SHP77 (cell line): ENCODE results near the gene AVPI1.

ENCODE experiments used
- DNase-seq, 2 experiments: peaks; one replicate each; lab custom pipeline; 2025; lab: John Stamatoyannopoulos, UW

The AVPI1 gene

DNA sequence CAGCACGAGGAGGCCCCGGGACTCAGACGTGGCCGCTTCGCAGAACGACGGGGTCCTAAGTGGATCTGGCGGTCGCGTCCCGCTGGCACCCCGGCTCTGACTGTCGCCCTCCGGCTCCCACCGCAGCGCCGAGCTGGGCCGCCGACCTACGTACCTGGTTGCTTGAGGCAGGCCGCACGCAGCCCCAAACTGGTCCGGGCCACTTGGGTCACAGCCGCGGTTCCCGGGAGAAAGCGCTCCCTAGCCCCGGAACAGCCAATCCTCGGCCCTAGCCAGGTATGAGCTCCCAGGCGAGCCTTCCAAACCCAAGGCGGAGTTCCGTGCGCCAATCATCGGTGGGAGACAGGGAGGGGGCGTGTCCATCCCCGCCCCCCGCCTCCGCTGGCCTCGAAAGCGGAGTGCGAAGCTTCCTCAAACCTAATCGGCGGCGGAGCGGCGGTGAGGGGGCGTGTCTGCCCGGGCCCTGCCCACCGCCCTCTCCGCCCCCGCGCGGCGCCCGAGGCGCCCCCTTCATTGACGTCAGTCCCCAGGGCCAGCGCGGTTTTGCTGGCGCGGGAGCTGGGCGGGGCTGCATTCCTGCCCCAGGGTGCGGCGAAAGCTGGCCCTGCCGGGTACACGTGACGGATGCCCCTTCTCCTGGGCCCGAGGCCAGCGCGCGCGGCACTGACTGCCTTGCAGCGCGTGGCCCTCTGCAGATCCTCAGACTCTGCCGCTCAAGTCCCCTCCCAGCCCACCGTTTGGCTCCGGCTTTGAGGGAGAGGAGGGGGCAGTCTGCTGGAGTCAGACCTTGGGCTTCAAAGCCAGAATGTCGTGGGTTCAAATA is at the start of gene AVPI1:
TSS of gene AVPI1 (minus strand) at position 280 of the 823 bp plus-strand sequence. CDS start 7,336 bp downstream, outside the sequence.
- peak; percentile 93 to 99 for DNase-seq

DNA sequence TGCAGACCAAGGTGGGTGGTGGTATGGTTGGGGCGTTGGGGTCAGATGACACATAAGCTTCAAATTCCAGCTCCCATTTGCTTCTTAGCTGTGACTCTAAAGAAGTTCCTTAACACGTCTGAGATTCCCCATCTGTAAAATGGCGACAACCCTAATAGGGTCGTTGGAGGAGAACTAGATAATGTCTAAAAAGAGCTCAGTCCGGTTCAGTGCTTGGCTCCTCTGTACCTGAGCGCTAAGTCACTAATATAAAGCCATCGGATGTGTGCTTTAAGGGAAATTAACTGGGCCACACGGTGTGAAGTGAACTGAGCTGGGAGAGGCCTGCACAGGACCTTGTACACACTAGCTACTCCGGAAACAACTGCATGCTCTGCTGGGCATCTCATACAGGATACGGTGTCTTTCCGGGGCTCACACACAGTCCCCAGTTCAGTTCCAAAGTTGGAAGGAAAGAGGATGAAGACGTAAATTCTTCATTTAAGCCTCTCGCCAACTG is 49.4 kb upstream of the AVPI1 start:
- no peak for DNase-seq

DNA sequence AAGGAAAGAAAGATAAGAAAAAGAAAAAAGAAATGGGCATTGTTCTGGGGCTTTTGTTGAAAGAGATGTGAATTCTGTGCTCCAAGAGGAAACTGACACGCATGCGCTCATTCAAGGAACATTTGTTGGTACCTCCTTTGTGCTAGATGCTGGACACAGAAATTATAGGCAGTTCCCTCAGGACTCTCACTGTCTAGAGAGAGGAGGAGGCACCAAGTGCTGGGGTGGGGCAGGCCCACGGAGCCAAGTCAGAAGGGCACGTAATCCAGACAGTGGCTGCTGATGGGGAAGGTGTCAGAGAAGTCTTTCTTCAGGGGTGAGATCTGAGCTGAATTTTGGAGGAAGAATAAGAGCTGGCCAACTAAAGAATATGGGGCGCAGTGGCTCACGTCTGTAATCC is 47.0 kb upstream of the AVPI1 start:
- no peak for DNase-seq

DNA sequence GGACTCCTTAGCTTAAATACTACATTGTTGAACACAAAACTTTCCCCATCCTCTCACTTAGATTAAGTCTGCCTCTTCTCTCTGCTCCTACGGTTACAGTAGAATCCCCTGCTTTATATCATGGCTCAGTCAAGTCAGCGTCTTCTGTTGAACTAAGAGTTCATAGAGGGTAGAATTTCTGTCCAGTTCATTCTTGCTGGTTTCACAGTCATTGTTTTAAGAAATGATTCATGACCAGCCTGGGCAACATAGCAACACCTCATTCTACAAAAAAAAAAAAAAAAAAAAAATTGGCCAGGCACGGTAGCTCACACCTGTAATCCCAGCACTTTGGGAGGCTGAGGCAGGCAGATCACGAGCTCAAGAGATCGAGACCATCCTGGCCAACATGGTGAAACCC is 46.2 kb upstream of the AVPI1 start:
- no peak for DNase-seq

DNA sequence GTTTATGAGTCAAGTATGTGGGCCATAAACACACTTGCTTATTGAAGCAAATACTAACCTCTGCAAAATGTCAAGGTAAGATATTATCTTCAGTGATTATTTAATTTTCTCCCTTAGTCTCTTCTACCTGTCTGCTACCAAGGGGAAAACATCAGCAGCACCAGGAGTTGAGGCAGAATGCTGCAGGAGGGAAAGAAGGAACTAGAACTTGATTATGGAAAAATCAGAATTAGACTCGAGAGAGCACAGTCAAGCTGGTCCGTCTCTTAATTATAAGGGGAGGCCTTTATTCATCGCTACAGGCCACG is 45.0 kb upstream of the AVPI1 start:
- no peak for DNase-seq

GRCh38 chr10:97731346-97732051 is 44.5 kb upstream of the AVPI1 start:
- DNase-seq = peak; percentile 63 to 68

- DNase-seq = no peak
Observed at GRCh38 chr10:97729014-97729413, 42.0 kb upstream of the AVPI1 start.

- peak in 1 of 2 experiments; percentile 13 for DNase-seq
Observed at GRCh38 chr10:97726636-97727178, 39.7 kb upstream of the AVPI1 start.

GRCh38 chr10:97724341-97724941 is 37.4 kb upstream of the AVPI1 start:
- no peak for DNase-seq

GRCh38 chr10:97723001-97723400 is 36.0 kb upstream of the AVPI1 start:
- DNase-seq = no peak

DNA sequence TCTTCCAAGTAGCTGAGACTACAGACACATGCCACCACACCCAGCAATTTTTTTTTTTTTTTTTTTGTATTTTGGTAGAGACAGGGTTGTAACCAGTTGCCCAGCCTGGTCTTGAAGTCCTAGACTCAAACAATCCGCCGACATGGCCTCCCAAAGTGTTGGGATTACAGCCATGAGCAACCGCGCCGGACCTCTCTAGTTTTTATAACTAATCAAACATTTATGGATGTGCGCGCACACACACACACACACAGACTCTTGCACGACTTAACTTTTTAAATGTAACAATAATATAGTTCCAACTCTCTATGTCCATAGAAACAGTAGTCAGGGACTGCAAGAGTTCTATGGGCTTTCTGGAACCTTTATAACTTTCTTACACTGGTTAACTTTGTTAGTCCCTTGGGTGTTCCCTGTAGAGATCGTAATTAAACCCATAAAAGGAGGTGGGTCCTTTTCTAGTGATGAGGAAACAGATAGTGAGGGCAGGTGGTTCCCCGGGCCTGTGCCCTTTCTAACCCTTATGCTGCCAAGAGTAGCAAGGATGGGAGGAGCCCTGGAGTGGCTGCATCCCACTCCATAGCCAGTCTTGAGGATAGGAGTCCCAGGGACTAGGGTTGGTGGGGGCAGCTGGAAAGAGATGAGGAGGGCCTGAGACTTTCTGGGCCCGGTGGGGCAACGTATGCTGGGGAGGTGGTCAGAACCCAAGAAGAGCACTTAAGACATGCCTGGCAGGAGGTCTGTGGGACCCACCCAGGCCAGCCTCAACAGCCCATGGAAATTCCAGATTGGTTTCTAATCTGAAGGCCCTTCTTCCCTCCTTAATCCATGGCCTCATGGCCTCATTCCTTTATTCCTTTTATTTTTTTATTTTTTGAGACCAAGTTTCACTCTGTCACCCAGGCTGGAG is 35.1 kb upstream of the AVPI1 start:
- no peak for DNase-seq

GRCh38 chr10:97719602-97720001 is 32.6 kb upstream of the AVPI1 start:
- no peak for DNase-seq

DNA sequence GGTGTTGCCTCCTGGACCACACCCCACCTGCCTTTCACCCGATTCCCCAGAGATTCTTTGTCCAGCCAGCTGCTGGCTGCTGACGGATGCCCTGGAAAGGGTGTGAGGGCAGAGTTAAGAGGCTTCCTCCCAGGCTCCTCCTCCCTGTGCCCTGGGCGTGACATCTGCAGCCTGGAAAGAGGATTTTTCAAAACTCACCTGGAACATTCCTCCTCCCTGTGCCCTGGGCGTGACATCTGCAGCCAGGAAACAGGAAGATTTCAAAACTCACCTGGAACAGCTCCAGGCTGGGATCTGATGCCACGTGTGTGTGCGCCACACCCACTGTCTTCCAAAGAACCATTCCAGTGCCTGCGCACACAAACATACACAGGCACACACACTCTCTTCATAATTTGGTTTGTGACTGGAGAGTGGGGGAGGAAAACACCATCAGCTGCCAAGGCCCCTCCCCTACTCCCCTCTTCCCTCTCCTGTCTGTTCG is 31.7 kb upstream of the AVPI1 start:
- peak; percentile 44 to 50 for DNase-seq

DNA sequence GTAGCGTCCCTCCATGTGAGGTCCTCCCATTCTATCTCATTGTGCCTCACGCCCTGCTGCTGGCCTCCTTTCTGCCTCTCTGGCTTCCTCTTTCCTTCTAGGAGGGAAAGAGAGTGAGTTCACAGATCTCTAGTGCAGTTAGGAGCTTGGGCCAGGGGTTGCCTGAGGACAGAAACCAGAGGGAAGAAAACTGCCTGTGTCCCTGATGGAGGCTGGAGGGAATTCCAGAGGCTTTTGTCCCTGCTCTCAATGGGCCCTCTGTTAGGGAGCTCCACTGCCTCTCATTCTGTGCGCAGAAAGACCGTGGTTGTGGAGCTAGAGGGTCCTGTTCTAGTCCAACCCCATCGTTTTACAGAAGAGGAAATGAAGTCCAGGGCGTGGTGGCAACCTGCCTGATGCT is 31.1 kb upstream of the AVPI1 start:
- DNase-seq = no peak

DNA sequence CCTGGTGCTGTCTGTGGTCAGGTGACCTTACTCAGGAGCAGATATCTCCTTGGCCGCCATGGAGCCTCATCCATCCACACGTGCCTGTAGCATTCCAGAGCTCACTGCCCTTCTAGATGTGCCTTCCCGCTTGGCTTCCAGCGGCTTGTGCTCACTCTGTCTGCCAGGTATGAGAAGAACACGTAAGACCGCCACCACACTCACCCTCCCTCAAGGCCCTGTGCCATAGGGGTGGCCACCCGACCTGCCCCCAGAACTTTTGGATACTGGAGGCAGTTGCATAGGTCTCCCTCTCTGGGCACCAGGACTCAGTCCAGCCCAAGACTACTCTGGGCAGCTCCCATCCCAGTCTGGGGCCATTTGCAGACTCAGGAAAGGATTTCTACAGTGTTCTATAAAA is 30.6 kb upstream of the AVPI1 start:
- no peak for DNase-seq

DNA sequence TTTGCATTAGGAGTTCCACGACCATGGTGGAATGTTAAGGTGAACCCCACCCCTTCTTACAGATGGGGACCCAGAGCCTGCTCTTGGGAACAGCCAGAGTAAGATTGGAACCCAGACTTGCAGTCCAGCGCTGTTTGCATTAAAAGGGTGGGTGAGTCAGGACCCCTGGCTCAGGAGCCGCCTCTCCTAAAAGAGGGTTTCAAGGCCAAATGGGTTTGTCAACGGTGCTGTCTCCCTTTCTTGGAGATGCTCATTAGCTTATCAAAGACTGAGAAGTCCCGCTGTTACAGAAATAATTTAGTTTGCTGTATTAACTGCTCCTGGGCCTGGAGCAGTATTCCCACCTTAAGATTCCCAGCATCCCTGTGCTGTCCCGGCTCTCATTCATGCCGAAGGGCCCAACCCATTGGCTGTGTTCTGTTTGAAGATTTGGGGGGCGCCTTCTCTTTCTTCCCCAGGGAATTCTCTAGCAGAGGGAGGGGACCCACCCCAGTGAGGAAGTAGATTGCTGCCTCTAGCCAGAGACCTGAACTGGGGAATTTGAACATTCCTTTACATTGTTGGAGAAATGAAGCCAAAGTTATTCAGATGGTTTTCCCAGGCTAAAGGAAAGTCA is 28.3 kb upstream of the AVPI1 start:
- no peak for DNase-seq

DNA sequence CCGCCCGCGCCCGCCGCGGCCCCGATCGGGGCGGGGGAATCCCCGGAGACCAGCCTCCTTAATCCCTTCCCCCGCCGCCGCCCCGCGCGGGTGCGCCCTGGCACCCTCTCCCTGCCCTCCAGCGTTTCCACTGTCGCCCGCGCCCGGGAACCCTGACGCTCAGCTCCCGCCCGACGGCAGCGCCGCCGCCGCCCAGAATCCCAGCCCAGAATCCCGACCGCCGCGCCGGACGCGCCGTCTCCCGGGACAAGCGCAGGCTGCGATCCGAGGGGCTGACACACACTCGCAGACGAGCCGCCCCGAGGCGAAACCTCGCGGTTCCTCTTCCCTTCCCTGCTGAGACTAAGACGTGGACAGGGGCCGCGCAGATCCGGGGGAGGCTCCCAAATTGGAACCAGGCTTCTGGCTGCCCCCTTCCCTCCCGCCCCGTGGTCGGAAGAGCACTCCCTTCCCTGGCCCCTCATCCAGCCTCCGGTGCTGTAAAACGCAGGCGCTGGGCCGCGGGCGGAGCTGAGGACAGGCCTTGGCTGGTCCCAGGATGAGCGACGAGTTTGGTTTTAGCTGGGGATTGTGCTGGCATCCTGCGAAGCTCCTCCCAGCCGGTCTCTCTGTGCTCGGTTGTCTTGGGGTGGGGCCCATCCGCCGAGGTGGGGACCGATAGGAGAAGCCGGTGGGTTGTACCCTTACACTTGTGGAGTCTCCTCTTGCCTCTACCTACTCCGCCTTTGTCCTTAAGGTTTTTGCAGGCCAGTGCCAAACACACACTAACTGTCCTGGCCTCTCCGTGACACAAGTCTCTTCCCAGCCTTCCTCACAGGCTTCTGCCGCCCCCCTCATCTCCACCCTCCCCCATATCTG is 27.6 kb upstream of the AVPI1 start:
- peak in 1 of 2 experiments; percentile 14 for DNase-seq

DNA sequence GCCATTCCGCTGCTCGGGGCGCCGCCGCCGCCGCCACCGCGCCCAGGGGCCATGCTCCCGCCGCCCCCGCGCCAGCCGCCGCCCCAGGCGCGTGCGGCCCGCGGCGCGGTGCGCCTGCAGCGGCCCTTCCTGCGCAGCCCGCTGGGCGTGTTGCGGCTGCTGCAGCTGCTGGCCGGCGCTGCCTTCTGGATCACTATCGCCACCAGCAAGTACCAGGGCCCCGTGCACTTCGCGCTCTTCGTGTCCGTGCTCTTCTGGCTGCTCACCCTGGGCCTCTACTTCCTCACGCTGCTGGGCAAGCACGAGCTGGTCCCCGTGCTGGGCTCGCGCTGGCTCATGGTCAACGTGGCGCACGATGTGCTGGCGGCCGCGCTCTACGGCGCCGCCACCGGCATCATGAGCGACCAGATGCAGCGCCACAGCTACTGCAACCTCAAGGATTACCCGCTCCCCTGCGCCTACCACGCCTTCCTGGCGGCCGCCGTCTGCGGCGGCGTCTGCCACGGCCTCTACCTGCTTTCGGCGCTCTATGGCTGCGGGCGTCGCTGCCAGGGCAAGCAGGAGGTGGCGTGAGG is 26.9 kb upstream of the AVPI1 start:
- peak; percentile 27 to 36 for DNase-seq

GRCh38 chr10:97713339-97713825 is 26.3 kb upstream of the AVPI1 start, which contains the start of gene MARVELD1:
MARVELD1 (plus strand) TSS chr10:97713730; CDS start chr10:97713877, 147 bp downstream.
- DNase-seq = peak; percentile 12 to 13
